Superior temporal gyrus (tissue), 1 donor: ENCODE measurements around the gene NEK8.
A peak's percentile ranks its signal among the peaks of the same experiment; 100 is the strongest.
"Not testable (repeated sequence)": the region's sequence is repeated elsewhere in the genome, so short reads cannot be mapped to it uniquely, and the experiment has no call there.

ENCODE experiments used
- DNase-seq: peaks from one replicate; pipeline ENCODE4 v3.0.0-alpha.2; 2016; ENCODE audit errors: extremely low spot score

NEK8 gene

GRCh38 chr17:28725660-28726225, 2.8 kb upstream of the NEK8 start:
- no peak for DNase-seq

DNA sequence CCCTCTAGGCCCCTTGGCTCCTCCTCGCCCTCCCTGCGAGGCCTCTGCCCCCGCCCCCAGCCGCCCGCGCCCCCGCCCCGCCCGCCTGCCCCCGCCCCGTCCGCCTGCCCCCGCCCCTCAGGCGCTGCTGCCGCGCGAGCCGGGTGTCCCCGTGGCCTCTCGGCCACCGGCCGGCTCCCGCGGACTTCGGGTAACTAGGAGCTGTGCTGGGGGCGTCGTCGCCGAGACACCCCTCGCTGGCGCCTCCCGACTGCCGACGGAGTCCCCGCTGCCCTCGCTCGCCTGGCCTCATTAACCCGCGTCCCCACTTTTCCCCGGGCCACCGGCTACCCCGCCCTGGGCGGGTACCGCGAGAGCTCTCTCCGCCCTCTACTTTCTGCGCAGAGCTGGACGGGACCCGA, 2.4 kb upstream of the NEK8 start, which contains the start of gene TLCD1:
Gene TLCD1, minus strand, starts transcription at position 8 of the 401 bp plus-strand sequence. CDS start 136 bp downstream, outside the sequence.
- DNase-seq = no peak

GRCh38 chr17:28726627-28727491, 1.7 kb upstream of the NEK8 start:
- DNase-seq = peak; percentile 94

GRCh38 chr17:28729950-28730330, 1.4 kb downstream of the NEK8 start:
- no peak for DNase-seq

DNA sequence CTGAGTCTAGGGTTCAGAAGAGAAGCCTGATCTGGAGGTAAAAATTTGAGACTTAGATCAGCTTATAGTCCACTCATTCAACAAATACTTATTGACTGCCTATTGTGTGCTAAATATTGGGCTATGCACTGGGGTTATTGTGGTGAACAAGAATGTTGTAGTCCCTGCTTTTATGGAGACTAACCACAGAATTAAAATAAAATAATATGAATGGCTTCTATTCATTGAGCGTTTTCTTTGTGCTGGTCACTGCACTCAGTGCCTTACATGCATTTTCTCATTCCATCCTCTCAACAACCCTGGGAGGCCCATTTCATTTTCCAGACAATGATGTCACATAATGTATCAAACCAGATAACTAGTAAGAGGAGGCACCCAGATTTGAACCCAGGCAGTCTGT, 4.8 kb downstream of the NEK8 start:
- DNase-seq = no peak

DNA sequence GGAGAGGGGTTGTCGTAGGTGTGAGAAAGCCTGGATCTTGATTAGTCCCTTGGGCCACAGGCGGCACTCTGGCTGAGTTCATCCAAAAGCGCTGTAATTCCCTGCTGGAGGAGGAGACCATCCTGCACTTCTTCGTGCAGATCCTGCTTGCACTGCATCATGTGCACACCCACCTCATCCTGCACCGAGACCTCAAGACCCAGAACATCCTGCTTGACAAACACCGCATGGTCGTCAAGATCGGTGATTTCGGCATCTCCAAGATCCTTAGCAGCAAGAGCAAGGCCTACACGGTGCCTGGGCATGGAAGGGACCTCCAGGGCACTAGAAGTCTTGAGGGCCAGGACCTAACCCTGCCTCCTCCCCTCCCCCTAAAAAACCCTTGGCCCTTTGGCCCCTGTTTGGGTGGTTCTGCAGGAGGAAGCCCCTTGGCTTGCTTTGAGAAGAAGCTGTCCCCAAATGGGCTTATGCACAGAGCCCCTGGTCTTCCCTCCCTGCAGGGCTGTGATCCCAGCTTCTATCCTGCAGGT, 6.2 kb downstream of the NEK8 start:
- DNase-seq = no peak

DNA sequence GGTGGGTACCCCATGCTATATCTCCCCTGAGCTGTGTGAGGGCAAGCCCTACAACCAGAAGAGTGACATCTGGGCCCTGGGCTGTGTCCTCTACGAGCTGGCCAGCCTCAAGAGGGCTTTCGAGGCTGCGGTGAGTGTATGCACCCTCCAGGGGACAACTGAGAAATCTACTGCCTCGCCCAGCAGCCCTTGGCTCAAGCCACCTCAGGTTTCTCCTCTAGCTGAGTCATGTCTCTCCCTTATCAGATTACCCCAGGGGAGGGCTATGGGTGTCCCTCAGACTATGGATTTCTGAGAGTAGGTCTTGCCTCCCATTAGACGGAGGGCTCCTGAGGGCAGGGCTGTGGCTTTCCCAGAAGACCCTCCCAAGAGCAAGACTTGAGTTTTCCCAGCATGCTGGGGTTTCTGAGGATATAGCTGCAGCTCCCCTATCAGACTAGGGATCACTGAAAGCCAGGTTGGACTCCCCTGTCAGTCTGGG, 6.7 kb downstream of the NEK8 start:
- no peak for DNase-seq

DNA sequence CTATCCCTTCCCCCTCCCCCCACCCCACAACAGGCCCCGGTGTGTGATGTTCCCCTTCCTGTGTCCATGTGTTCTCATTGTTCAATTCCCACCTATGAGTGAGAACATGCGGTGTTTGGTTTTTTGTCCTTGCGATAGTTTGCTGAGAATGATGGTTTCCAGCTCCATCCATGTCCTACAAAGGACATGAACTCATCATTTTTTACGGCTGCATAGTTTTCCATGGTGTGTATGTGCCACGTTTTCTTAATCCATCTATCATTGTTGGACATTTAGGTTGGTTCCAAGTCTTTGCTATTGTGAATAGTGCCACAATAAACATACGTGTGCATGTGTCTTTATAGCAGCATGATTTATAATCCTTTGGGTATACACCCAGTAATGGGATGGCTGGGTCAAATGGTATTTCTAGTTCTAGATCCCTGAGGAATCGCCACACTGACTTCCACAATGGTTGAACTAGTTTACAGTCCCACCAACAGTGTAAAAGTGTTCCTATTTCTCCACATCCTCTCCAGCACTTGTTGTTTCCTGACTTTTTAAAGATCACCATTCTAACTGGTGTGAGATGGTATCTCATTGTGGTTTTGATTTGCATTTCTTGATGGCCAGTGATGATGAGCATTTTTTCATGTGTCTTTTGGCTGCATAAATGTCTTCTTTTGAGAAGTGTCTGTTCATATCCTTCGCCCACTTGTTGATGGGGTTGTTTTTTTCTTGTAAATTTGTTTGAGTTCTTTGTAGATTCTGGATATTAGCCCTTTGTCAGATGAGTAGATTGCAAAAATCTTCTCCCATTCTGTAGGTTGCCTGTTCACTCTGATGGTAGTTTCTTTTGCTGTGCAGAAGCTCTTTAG, 7.6 kb downstream of the NEK8 start:
- DNase-seq = not testable (repeated sequence)

GRCh38 chr17:28737316-28737715, 8.7 kb downstream of the NEK8 start:
- no peak for DNase-seq

DNA sequence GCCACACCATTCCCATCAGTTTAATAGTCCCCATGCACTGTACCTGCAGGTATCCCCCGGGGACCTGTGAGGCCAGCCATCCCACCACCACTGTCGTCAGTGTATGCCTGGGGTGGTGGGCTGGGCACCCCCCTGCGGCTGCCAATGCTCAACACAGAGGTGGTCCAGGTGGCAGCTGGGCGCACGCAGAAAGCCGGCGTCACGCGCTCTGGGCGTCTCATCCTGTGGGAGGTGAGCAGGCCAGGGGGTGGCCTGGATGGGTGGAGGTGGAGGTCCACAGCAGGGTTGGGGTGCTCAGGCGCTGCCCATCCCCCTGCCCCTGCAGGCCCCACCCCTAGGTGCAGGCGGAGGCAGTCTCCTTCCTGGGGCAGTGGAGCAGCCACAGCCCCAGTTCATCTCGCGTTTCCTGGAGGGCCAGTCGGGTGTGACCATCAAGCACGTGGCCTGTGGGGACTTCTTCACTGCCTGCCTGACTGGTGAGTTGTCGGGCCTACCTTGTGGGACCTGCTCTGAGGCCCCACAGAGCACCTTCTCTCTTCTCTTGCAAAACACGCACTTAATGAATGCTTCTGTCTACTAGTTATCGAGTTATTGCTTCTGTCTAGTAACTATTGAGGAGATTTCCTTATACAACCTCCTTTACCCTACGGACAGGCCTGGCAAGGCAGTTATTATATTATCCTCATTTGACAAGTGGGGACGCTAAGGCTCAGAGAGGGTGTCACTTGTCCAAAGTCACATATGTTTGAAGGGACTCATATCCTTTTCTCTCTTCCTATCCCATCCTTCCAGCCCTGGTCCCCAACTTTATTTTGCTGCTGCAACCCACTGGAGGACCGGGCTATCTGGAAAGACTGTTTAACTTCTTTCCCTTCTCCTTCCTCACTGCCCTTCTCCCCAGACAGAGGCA, 9.4 kb downstream of the NEK8 start:
- no peak for DNase-seq

GRCh38 chr17:28738680-28739384, 10.2 kb downstream of the NEK8 start:
- DNase-seq = no peak

DNA sequence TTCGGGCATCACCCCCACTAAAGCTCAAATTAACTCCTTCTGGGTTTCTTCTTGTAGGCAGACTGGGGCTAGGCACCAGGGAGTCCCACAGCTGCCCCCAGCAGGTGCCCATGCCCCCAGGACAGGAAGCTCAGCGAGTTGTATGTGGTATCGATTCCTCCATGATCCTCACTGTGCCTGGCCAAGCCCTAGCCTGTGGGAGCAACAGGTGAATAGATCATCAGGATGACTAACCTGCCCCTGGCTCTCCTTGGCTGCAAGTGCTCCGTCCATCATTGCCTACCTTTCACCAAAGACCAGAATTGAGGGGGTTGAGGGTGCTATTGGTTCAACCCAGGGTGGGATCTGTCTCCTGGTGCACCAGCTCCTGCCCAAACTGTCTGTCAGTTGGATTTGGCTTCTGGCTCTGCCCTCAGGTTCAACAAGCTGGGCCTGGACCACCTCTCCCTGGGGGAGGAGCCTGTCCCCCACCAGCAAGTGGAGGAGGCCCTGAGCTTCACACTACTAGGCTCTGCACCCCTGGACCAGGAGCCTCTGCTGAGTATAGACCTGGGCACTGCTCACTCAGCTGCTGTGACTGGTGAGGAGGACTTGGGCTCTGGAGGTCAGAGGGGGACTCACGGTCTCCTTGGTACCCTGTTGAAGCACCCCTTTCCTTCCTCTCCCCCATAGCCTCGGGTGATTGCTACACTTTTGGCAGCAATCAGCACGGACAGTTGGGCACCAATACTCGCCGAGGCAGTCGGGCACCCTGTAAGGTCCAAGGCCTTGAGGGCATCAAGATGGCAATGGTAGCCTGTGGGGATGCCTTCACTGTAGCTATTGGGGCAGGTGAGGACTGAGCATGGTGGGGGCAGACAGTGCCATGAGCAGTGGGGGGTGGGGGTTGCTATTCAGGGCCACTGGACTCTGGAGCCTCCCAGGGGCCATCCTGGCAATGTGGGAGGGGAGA, 12.1 kb downstream of the NEK8 start:
- DNase-seq = no peak

DNA sequence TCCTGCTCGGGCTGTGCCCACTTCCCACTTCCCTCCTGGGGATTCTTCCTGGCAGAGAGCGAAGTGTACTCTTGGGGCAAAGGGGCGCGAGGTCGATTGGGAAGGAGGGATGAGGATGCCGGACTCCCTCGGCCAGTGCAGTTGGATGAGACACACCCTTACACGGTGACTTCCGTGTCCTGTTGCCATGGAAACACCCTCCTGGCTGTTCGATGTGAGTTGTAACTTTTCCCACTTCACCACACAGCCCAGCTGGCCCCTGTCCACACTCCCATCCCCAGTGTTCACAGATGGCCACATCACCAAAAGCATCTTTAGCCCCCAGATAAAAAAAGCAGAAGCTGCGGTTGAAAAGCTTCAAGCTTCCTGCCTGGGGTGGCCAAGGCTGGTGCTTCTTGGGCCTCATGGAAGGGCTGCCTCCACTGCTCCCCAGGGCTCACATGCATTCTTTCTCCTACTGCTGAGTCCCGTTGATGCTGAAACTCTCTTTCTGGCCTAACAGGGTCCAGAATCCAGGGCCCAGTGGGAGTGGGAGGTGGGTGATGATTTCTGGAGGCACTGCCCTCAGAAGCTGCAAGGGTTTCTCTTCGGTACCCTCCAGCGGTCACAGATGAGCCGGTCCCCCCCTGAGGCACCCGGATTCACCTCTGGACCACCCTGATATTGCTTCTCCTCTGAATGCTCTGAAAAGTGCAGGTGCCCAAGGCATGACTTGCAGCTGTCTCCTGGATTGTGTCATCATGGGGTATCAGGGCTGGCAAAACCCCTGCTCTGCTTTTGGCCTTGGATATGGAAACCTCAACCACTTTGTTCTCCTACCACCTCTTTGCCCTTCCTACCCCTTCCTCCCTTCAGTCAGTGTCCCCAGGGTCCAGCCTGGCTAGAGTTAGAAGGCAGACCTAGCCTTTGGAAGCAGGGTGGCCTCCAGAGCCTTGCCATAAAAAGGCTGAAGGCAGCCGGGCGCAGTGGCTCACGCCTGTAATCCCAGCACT, 13.1 kb downstream of the NEK8 start:
- DNase-seq = peak; percentile 16

DNA sequence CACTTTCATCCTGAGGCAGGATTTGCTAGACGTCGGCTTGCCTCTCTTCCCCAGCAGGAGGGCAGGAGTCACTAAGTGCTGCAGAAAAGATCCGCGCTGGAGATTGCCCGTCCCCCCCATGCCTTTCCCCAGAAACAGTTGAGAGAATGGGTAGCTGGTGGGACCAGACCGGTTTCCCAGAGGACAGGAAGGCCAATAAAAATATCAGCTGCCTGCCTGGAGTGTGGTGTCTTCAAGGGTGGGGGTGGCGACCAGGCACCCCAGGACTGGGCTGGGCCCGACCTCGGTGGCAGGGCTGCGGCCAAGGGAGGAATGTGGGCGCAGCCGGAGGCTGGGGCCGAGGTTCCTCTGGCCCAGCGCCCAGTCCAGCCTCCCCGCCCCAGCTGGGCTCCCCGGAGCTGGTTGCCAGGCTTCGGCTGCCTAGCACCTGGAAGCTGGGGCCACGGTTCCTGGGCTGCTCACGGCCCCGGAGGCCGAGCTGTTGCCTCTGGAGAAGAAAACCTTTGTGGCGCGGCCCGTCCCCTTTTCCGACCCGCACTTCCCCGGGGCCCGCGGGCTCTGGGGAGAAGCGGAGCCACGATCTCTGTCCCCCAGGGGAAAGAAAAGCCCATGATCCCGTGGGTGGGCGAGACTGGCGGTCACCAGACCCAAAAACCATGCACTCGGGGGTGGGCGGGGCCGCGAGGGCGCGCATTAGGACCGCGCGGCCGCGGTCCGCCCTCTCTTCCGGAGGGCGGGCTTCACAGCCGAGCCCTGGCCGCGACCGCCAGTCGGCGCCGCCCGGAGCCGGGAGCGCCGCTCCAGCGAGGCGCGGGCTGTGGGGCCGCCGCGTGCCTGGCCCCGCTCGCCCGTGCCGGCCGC, 14.9 kb downstream of the NEK8 start, which contains the start of gene TRAF4:
Gene TRAF4, plus strand, starts transcription at position 769 of the 861 bp plus-strand sequence. CDS start 102 bp downstream, outside the sequence.
- peak; percentile 75 for DNase-seq

GRCh38 chr17:28744104-28744971, 15.8 kb downstream of the NEK8 start:
- DNase-seq = no peak
